GM18861 (cell line): ENCODE data around the gene ISYNA1.
"Not testable (repeated sequence)": the region's sequence is repeated elsewhere in the genome, so short reads cannot be mapped to it uniquely, and the experiment has no call there.

Experiments
- ATAC-seq: cut with Tn5 transposase; IDR thresholded peaks from one replicate; pipeline ENCODE4 v1.9.1; 2021; ENCODE audit not compliant: unreplicated experiment

Gene ISYNA1

DNA sequence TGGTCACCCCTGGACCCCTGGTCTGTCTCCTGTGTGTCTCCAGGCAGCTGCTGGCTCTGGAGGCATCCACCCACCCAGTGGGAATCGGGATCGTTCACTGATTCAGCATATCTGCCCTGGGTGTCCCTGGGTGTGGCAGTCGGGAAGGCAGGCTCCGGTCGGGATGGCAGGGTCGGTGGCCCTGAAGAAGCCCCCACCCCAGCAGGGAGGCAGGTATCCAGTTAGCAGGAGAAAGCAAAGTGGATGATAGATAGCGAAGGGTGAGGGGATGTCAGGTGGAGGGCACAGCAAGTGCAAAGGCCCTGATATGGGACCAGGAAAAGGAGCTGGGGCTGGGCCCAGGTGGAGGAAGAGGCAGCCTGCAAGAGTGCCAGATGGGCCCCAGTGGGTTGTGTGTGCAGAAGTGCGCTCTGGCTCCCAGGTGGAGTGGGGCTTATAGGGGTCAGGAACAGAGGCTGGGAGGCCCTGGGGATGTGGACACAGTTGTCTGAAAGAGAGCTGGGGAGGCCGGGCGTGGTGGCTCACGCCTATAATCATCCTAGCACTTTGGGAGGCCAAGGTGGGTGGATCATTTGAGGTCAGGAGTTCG, 16.5 kb downstream of the ISYNA1 start:
- ATAC-seq: no peak

- no peak for ATAC-seq
Observed at GRCh38 chr19:18420930-18421329, 17.0 kb downstream of the ISYNA1 start.

- peak; percentile 3 for ATAC-seq
Observed at GRCh38 chr19:18419699-18420460, 18.1 kb downstream of the ISYNA1 start.

DNA sequence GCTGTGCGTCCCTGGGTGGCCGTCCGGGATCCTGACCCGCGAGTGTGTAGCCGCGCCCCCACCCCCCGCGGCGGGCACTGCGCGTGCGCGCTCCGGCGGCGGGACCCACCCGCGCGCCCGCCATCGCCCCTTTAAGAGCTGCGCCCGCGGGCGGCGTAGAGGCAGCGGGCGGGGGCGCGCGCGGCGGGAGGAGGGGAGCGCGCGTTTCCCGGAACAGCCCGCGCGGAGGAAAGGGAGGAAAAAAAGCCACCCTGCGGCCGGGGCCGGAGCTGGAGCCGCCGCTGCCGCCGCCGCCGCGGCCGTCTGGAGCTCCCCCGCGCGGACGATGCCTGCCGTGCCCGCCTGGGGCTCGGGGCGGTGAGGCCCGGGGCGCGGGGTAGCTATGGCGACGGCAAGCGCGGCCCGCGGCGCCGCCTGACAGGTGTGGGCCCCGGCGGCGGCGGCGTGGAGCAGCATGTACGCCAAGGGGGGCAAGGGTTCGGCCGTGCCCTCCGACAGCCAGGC, 18.7 kb downstream of the ISYNA1 start, which contains the start of gene SSBP4:
TSS of gene SSBP4 (plus strand) at position 204 of the 504 bp plus-strand sequence. CDS start at position 455, 251 bp downstream.
- peak; percentile 31 for ATAC-seq

GRCh38 chr19:18418483-18419194, 19.3 kb downstream of the ISYNA1 start:
- ATAC-seq: peak; percentile 1

DNA sequence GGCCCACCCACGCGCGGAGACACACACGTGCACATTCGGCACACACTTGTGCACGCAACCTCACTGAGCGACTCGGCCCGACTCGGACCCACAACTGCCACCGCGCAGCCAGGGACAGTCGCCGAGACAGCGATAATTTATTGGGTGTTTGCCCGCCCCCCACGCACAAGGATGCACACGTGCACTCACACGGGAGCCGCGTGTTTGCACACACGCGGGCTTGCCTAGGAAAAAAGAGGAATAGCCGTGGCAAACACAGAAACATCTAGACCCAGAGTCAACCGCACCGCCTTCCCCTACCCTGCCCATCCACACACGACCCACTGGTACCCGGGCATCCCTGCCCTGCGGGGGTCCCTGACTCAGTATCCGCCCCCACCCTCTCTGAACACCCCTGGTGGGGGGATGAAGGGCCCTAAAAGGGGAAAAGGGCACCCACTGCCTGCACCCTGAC, 19.9 kb downstream of the ISYNA1 start:
- ATAC-seq: no peak

DNA sequence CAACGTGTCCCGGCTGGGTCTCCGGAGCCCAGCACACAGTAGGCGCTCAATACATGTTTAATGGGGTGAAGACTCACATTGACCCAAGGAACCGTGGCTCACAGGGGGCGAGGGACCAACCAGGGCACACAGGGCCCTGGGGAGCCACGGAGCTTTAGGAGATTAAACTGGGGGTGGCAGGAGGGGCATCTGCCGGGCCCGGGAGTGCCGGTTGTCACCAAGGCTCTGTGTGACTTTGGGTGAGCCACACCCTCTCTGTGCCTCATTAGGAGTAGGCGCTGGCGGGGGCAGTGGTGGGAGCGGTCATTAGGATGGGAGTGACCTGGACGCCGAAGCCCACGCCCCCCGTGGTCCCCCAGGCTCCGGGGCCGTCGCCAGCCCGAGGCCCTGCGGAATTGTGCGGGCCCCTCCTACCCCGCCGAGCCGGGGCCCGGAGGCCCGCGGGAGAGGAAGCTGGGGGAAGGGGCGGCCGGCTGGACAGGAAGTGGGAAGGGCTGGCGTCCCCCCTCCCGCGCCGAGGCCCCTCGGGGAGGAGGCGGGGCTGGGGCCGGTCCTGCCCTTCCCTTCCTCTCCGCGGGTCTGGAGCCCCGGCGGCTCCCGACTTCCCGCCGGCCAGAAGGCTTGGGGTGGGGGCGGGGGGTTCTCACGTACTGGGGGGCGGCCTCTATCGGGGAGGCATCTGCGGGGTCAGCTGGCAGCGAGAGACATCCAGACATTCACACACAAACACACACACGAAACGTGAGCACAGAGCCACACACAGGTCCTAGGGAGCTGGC, 20.5 kb downstream of the ISYNA1 start:
- ATAC-seq: no peak

- ATAC-seq: no peak
Observed at GRCh38 chr19:18416778-18417249, 21.1 kb downstream of the ISYNA1 start.

- ATAC-seq: no peak
Observed at GRCh38 chr19:18415178-18415867, 22.6 kb downstream of the ISYNA1 start.

DNA sequence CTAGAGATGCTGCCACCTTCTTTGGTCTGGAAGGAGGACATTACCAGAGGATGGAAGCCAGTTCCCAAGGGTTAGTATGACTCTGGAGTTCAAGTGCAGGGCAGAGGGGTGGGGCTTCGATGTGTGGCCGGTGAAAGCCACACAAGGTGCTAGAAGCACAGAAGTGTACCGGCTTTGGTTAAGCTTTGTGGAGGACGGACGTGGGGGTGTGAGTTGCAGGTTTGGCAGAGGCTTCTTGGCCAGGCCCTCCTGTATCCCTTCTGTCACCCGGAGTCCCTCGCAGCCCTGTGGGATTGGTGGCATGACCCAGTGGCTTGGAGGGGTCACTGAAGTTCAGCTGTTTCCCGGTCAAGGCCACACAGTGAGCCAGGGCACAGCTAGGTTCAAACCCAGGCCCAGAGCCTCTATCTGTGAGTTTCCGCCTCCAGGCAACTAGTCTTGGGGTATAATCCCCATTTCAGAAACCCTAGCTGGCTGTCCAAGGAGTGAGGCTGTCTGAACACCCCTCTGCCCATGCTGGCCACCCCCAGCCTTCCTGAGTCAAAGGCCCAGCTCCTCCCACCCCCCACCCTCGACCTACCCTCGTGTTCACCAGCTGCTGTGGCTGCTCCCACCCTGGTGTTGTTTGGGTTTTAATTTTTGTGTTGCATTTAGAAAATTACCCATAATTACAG, 23.3 kb downstream of the ISYNA1 start:
- ATAC-seq: no peak

DNA sequence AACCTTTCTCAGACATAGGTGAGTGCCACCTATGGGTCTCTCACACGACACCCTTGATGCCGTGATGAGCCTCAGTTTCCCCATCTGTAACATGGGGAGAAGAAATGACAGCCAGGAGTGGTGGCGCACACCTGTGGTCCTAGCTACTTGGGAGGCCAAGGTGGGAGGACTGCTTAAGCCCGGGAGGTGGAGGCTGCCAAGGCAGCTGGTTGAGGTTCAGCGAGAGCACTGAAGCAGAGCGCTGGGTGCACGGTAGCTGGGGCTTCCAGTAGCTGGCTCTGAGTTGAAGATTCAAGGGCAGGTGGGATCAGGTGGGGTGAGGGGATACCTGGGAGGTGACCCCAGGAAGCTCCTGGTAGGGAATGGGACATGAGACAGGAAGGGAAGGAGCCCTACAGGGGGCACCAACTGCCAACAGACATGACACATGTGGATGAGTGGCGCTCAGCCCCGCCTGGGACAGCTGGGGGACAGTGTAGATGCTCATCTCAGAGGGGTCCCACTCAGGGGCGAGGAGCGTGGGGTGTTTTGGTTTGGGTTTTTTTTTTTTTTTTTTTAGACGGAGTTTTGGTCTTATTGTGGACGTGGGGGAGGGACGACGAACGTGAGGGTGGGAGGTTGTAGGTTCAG, 25.2 kb downstream of the ISYNA1 start:
- no peak for ATAC-seq

DNA sequence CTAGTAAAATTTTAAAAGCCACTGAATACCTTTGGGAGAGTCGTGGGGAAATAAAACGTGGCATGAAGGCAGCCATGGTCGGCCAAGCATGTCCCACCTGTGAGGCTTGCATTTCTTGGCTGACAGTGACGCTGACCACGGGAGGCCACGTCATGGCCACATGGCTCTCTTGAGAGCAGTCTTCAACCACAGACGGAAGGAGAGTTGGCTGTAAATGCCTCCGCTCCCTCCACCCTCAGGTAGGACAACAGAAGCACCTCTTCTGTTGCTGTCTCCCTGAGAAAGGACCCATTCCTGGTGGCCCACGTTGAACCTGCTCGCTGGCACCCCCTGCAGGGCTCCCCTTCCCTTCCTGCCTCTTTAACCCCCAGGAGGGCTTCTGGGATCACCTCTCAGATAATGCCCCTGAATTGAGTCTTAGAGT, 29.9 kb downstream of the ISYNA1 start:
- peak; percentile 85 for ATAC-seq

- no peak for ATAC-seq
Observed at GRCh38 chr19:18406749-18407148, 31.2 kb downstream of the ISYNA1 start.

GRCh38 chr19:18405754-18406153, 32.2 kb downstream of the ISYNA1 start:
- not testable (repeated sequence) for ATAC-seq

GRCh38 chr19:18402455-18403248, 35.3 kb downstream of the ISYNA1 start:
- not testable (repeated sequence) for ATAC-seq

GRCh38 chr19:18401580-18402112, 36.3 kb downstream of the ISYNA1 start:
- no peak for ATAC-seq

DNA sequence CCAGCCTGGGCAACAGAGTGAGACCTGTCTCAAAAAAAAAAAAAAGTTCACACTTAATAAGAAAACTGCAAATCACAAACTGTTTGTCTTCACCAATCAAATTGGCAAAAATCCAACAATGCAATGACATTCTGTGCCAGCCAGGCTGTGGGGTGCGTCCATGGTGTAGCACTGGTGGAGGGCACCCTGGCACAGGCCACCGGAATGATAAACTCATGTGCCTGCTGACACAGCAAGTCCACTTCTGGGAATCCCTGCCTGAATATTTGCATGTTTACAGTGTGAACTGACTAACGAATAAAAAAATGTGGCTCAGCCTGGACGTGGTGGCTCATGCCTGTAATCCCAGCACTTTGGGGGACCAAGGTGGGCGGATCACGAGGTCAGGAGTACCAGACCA, 38.9 kb downstream of the ISYNA1 start:
- ATAC-seq: no peak
